Measurements from ENCODE around the gene KERA.

- TF ChIP-seq POLR2AphosphoS5 (IDR thresholded peaks at IDR 0.05; ENCODE audit: low read depth, low read length) (no peak), SPI1 (IDR thresholded peaks at IDR 0.05; ENCODE audit: low read depth, low read length) (no peak), TAF1 (IDR thresholded peaks at IDR 0.05; ENCODE audit: low read depth, low read length) (no peak)
Measured at GRCh38 chr12:91073426-91073825, 15.6 kb upstream of the KERA start.
